Nephron progenitor cell (in vitro differentiated cells): ENCODE results near the gene HADH.

Experiments
- DNase-seq: peaks from one replicate; pipeline ENCODE4 v3.0.0; 2021
- H3K27ac Mint-ChIP-seq: 2 replicates; pipeline ENCODE4 v1.8.0; 2021; ENCODE audit warnings: mild to moderate bottlenecking, moderate library complexity, mixed read lengths
- H3K27me3 Mint-ChIP-seq: 2 replicates; pipeline ENCODE4 v1.8.0; 2021; ENCODE audit warnings: mild to moderate bottlenecking, low read depth, mixed read lengths; ENCODE audit not compliant: poor library complexity
- H3K36me3 Mint-ChIP-seq: 2 replicates; pipeline ENCODE4 v1.8.0; 2021; ENCODE audit warnings: low read depth, mixed read lengths
- H3K4me1 Mint-ChIP-seq: 2 replicates; pipeline ENCODE4 v1.8.0; 2021; ENCODE audit warnings: mixed read lengths
- H3K4me3 Mint-ChIP-seq: 2 replicates; pipeline ENCODE4 v1.8.0; 2021; ENCODE audit warnings: mild to moderate bottlenecking, moderate library complexity, mixed read lengths
- H3K9me3 Mint-ChIP-seq: 2 replicates; pipeline ENCODE4 v1.8.0; 2021; ENCODE audit warnings: mild to moderate bottlenecking, moderate library complexity, mixed read lengths
- CTCF ChIP-seq: fragments of 200-600 bp; sonication (generic); IDR thresholded peaks from 2 replicates; pipeline ENCODE4 v1.5.0; 2021; ENCODE audit warnings: antibody characterized with exemption

The HADH gene

GRCh38 chr4:107989537-107990386 is at the start of gene HADH:
HADH (plus strand) TSS chr4:107989889; CDS start chr4:107989933, 44 bp downstream.
- Mint-ChIP-seq H3K4me3 (peak within 1 kb of the TSS; percentile 93), H3K36me3 (no peaks in the 10 kb centered on the region), H3K9me3 (no peaks in the 10 kb centered on the region), H3K27me3 (peaks cover 11% of the 10 kb centered on the region), H3K27ac (no peak within 1 kb of the TSS), H3K4me1 (peaks cover 51% of the 10 kb centered on the region)
- no peak for TF ChIP-seq CTCF
- DNase-seq, result peak; percentile 96

GRCh38 chr4:107945809-107946208 is 43.9 kb upstream of the HADH start:
- DNase-seq, result no peak
- no peak overlapping the region for H3K4me3 Mint-ChIP-seq
- no peak overlapping the region for H3K27ac Mint-ChIP-seq
- H3K27me3 Mint-ChIP-seq, result no peaks in the 10 kb centered on the region
- no peak for TF ChIP-seq CTCF
- no peaks in the 10 kb centered on the region for H3K4me1 Mint-ChIP-seq
- H3K9me3 Mint-ChIP-seq, result no peaks in the 10 kb centered on the region
- peaks cover 67% of the 10 kb centered on the region for H3K36me3 Mint-ChIP-seq

- Mint-ChIP-seq H3K4me3 (no peak overlapping the region), H3K9me3 (peaks cover 11% of the 10 kb centered on the region), H3K27me3 (peaks cover 5% of the 10 kb centered on the region), H3K27ac (peak overlapping the region; percentile 5), H3K4me1 (no peaks in the 10 kb centered on the region), H3K36me3 (peaks cover 64% of the 10 kb centered on the region)
- TF ChIP-seq CTCF, result no peak
- no peak for DNase-seq
Measured at GRCh38 chr4:107950746-107951540, 38.7 kb upstream of the HADH start.

- Mint-ChIP-seq H3K27me3 (peaks cover 5% of the 10 kb centered on the region), H3K36me3 (peaks cover 65% of the 10 kb centered on the region), H3K27ac (no peak overlapping the region), H3K4me3 (no peak overlapping the region), H3K4me1 (no peaks in the 10 kb centered on the region), H3K9me3 (peaks cover 17% of the 10 kb centered on the region)
- TF ChIP-seq CTCF, result no peak
- no peak for DNase-seq
Measured at GRCh38 chr4:107951551-107951950, 38.1 kb upstream of the HADH start.

- H3K4me1 Mint-ChIP-seq, result no peaks in the 10 kb centered on the region
- TF ChIP-seq CTCF, result no peak
- DNase-seq, result no peak
- H3K4me3 Mint-ChIP-seq, result no peak overlapping the region
- H3K27me3 Mint-ChIP-seq, result peaks cover 7% of the 10 kb centered on the region
- H3K36me3 Mint-ChIP-seq, result peaks cover 28% of the 10 kb centered on the region
- H3K9me3 Mint-ChIP-seq, result peaks cover 55% of the 10 kb centered on the region
- H3K27ac Mint-ChIP-seq, result no peak overlapping the region
Measured at GRCh38 chr4:107956011-107956410, 33.7 kb upstream of the HADH start.
